NCI-H1694 treated with DMSO at 0.1 percent for 48 hours (cell line): ENCODE data around the gene TRIP12.
"Not testable (repeated sequence)": the region's sequence is repeated elsewhere in the genome, so short reads cannot be mapped to it uniquely, and the experiment has no call there.

Experiments used
- DNase-seq: peaks from one replicate; lab custom pipeline; 2025; lab: John Stamatoyannopoulos, UW

The TRIP12 gene

DNA sequence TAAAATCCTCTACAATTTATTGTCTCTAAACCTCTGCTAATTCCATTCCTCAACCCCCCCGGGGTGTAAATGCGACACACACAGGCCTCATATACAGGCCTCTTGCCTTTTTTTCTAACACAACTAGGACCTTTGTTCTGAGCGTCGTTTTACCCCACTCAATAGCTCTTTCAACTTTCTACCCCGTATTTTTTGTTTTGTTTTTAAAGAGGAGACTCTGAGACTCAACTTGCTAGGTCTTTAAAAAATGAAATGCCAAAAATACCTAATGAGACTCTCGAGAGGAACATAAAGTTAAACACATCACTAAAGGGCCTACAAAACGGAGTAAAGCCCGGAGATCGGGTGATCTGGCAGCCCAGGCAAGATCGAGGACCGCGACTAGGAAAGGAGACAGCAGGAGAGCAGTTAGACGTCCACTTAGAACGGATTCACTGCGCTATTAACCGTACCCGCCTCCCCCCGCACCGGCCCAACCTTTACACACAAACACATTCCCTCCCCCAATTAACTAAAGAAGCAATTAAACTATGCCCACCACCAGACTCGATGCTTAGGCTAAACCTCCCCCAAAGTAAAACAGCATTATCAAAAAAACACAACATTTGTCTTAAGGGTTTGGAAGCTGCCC, 1.7 kb downstream of the TRIP12 start:
- DNase-seq = no peak

DNA sequence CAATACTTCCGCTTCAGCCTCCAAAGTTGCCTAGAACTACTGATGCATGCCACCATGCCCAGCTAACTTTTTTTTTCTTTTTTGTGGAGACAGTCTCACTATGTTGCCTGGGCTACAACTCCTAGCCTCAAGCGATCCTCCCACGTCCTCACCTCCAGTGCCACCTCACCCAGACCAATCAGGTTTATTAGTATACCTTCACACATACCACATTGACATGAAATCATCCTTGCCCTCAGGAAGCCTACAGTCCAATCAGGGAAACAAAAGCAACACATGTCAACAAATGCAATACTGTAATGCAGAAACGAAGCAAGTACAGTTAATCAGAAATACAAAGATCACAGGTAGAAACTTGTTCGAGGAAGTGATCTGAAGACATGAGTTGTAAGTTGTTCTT, 4.0 kb downstream of the TRIP12 start:
- DNase-seq = no peak

DNA sequence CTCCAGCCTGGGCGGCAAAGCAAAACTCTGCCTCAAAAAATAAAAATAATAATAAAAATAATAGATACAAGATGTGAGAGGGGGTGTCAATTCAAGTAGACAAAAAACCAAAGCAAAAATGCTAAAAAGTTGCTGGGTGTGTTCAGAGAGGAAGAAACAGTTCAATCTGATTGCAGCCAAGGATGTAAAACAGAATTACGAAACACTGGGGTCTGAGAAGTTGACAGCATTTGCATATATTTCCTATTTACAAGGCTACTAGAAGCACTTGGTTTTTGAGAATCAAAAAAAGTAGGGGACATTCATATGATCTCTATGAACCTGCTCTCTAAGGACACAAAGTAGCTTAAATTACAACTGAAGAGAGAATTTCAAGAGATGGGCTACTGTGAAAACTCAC, 7.6 kb downstream of the TRIP12 start:
- DNase-seq = no peak

DNA sequence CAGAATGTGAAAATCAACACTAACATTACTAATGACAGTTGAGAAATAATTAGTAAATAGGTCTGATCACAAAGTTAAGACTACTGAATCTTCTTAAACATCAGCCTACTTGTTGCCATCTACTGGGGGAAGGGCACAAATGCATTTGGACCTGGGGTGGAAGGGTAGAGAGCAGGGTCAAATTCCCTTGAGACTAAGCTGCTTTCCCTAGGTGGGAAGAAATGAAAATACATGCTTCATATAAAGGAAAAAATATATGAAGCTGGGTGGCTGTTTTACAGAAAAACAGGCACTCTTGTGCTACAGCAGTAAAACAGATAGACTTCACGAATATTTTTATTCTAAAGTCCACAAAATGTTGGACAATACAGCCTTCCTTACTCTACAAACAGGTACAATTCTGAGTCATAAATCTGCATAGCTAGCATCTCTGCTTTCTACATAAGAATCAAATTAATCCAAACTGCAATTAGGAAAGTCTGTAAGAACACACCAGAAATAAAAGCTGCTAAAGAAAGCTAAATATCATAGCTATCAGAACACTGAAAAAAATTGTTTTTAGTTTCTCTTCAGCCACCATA, 10.9 kb downstream of the TRIP12 start:
- DNase-seq = no peak

DNA sequence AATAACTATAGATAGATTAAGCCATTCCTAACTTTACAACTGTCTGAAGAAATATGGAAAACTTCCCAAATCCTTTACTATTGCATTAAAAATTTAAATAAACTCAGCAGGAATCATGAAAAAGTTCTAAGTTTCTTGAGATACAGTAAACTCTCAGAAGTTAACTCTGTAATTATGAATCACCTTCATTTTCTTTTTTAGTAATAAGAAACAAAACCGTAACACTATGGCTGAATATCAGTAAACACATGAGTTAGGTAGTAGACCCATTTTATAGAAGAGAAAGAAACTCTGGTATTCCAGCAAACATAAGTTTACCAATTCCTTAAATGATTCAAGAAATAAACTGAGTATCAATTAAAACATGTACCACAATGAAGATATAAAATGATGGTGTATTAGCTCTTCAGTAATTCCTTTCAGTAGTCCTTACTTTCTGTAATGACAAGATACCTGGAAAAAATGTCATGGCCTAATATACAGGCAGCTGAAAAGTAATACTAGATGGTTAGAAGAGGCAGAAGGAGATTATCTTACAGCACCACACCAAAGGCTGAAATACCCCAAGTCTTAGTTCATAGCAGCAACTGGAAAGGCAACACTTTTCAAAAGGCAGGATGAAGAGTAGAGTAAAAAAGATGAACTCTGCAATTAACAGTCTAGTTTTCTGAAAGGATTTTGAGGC, 11.5 kb downstream of the TRIP12 start:
- no peak for DNase-seq

DNA sequence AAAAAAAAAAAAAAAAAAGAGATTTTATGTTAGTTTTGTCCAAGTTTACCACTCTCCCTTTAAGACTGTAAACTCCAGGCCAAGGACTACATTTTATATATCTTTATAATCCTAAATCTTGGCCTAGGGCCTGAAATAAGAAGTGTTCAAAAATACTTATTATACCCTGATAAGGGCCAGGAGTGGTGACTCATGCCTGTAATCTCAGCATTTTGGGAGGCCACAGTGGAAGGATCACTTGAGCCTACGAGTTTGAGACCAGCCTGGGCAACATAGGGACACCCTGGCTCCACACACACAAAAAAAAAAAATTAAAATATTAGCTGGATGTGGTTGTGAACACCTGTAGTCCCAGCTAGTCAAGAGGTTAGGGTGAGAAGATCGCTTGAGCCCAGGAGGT, 12.7 kb downstream of the TRIP12 start:
- DNase-seq = no peak

DNA sequence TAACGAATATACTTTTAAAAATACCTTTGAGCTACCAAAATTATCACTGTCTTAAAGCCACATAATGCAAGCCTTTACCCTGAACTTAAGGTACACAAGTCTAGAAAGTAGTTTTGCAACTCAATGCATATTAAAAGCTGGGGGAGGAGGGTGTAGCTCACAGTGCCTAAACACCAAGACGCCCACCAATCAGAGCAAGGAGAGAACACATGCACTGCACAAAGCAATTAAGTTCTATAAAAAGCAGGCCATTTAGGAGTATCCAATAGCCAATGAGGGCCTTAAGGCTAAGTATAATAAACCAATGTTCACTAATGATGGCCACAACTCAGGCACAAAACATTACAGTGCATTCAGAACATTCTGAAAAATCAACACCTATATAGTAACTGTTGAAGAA, 16.2 kb downstream of the TRIP12 start:
- no peak for DNase-seq

DNA sequence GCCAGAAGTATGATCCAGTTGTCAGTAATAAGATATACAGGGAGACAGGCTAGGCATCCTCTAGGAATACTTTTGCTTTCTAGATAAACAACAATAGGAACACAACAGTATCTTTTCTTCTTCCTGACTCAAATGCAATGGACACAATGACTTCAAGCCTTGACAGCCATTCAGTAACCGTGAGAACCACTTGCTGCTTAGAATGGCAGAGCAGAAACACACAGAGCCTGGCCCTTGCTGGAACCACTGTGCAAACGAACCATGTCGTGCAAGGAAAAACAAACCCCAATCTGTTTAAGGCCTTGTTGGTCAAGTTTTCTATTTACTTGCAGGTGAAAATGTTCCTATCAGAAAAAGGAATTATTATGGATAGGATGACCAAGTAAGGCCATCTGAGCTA, 18.8 kb downstream of the TRIP12 start:
- DNase-seq = no peak

DNA sequence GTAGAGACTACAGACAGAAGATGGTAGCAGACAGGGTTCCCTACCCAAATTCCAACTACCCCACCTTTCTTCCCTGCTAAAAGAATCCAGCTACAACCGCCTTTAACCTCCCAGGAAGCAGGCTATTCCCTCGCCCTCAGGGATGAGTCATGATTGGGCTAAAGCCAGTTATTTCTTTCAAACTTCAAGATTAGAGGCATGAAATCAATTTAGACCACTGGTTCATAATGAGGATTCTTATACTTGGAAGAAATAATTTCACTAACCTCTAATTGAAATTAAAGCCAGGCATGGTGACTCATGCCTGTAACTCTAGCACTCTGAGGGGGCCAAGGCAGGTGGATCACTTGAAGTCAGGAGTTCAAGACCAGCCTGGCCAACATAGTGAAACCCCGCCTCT, 20.0 kb downstream of the TRIP12 start:
- DNase-seq = no peak

DNA sequence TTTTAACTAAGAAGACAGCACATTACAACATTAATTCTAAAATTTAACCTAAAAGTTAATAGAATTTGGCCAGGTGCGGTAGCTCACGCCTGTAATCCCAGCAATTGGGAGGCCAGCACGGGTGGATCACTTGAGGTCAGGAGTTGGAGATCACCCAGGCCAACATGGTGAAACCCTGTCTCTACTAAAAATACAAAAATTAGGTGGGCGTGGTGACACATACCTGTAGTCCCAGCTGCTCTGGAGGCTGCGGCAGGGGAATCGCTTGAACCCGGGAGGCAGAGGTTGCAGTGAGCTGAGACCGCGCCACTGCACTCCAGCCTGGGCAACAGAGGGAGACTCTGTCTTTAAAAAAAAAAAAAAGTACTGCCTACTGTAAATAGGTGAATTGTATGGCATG, 21.3 kb downstream of the TRIP12 start:
- not testable (repeated sequence) for DNase-seq

DNA sequence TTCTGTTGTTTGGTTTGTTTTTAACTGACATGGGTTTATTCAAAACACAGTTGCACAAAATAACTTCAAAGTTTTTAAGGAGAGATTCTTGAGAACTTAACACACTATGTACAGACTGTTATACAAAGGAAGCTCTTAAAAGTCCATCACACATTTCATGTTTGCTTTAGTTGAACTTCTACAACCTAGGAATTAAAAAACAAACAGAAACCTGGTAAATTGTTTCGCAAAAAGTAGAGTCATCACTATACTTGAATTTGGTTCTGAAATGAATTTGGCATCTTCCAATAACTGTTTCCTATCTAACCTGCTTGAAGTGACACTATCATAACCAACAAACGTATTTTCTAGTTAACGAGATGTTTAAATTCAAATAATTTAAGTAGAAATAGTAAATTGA, 21.8 kb downstream of the TRIP12 start:
- no peak for DNase-seq

DNA sequence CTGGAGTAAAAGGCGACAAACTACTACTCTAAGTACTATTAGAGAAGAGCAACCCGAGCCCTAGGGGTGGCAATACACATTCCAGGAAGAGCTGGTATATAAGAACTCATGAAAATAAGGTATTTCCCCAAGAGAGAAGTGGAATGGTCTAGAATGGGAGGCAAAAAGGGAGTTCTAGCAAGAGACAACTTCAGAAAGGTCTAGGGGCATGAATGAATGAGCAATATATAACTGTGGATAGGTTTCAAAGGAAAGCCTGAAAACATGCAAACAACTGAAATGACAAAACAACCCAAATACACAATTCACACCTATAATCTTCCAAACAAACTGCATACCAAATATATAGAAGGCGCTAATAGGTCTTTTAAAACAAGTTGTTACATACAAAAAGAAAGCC, 22.2 kb downstream of the TRIP12 start:
- DNase-seq = no peak

DNA sequence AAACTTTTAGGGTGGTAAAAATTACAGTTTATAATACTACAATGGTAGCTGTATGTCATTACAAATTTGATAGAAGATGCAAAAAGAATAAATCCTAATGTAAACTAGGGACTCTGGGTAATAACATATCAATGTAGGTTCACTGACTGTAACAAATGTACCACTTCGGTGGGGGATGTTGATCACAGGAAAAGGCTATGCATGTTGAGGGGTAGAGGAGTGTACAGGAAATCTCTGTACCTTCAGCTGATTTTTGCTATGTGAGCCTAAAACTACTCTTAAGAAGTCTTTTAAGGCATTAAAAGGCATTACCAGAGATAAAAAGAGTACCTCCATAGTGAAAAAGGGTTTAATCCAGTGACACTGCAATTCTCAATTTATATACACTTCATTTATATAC, 25.0 kb downstream of the TRIP12 start:
- no peak for DNase-seq

DNA sequence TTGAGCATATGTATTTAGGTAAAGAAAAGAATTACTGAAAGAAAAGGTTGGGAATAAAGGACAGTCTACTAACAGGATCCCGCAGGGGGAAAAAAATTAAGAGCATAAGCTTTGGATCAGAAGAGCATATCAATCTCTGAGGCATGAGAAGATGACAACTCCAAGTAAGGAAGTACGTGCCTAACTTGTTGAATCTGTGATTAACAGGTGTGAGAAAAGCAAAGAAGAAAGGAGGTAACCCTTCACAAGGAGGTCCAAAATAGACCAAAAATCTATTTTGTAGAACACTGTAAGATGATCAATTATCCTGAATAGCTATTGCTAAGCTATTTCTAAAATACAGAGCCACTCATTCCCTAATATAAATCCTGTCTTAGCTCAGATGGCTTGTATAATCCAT, 32.8 kb downstream of the TRIP12 start:
- DNase-seq = no peak

DNA sequence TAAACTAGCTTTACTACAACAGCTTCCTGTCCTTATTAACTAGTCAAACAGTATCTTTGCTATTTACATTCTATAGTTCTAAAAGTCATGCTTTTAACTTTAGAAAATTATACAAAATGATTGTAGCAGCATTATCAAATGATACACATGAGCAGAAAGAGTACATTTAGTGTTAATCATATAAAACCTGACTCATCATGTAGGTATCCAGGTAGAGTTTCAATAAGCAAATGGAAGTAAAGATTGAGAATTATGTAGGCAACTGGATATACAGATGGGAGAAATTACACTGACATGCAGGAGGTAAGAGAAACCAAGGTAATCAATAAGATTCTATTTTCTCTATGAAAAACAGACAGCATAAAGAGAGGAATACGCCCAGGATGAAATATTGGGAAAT, 33.8 kb downstream of the TRIP12 start:
- no peak for DNase-seq

DNA sequence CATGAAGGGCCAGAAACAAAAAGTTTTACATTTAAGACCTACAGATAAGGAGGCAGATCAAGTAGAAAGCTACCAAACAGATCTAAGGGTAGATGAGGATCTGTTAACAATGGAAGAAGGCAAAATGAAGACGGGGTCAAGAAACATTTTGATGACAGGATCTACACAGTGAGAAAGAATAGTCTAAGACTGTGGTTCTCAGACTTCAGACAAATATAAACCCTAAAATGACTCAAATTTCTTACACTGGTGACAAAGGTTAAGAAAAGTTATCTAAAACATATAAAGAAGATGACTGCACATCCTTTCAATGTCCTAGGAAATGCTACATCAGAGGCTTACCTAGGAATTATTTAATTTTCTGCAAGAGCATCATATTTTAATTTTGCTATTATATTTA, 34.4 kb downstream of the TRIP12 start:
- DNase-seq = no peak

DNA sequence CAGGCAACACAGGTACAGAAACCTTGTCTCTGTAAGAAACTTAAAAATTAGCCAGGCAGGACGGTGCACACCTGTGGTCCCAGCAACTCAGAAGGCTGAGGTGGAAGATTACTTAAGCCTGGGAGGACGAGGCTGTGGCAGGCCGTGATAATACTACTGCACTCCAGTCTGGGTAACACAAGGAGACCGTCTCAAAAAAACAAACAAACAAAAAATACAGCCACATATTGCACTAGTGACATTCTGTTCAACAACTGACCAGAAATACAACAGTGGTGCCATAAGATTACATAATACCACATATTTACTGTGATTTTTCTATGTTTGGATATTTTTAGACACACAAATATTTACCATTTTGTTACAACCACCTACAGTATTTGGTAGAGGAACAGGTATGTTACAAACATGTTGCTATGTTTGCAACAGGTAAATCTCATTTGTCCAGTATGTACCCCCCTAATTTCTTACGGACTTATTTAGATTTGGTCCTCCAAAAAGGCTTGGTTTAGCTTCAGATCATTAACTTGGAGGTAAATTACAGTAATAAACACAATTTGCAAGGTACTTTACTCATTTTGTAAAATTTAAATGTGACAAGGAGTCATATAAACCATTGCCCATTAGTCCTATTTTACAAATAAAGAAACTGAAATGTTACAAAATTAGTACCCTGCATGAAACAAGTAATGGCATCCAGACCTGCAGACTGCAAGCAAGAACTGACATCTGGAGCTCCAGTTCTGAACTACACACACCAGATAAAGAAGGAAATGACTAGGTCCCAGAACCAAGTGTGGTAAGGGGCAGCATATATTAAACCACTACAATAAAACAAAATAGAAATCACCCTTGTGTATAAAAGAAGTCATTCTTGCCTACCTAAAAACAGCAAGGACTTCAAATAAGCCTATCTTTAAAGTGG, 36.8 kb downstream of the TRIP12 start:
- no peak for DNase-seq

DNA sequence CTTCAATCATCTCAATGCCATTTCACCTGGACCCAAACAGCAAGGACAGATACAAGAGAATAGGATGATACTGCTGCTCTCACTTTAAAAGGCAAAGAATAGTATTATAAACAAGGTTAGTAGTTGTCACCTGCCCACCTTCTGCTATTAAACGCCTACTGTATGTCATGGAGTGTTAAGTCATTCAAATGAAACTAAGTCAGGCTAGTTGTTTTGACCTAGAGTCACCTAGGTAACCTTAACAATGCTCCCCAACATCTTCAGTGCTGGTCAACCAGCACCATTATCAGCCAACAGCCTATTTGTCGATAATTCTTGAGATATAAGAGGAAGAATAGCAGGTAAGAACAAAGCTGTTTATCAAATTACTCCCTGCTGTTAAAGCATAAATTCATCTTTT, 39.2 kb downstream of the TRIP12 start:
- no peak for DNase-seq

DNA sequence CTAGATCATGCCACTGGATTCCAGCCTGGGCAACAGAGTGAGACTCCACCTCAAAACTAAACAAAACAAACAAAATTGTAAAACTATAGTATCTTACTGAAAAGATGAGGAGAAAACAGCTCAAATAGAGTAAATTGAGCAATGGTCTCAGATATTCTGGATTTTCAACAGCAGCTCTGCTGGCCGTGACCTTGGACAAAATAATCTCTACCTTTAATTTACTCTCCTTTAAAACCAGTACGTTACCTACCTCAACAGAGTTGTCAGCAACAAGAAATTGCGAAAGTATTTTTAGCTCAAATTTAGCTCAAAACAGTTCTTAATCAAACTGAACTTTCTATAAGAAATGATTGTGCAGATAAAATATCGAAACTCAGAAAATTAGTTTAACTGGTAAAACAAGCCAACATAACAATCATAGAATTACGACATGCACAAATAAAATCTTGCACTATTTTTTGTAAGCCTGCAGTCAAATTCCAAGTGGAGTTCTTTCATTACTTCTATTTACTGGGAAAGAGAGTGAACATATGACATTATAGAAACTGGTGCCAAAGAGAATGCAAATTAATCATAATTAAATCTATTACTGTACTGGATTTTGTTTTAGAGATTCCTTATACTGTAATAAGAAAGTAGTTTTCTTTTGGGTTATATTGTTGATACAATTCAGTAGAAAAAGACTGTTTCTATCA, 40.8 kb downstream of the TRIP12 start:
- no peak for DNase-seq

DNA sequence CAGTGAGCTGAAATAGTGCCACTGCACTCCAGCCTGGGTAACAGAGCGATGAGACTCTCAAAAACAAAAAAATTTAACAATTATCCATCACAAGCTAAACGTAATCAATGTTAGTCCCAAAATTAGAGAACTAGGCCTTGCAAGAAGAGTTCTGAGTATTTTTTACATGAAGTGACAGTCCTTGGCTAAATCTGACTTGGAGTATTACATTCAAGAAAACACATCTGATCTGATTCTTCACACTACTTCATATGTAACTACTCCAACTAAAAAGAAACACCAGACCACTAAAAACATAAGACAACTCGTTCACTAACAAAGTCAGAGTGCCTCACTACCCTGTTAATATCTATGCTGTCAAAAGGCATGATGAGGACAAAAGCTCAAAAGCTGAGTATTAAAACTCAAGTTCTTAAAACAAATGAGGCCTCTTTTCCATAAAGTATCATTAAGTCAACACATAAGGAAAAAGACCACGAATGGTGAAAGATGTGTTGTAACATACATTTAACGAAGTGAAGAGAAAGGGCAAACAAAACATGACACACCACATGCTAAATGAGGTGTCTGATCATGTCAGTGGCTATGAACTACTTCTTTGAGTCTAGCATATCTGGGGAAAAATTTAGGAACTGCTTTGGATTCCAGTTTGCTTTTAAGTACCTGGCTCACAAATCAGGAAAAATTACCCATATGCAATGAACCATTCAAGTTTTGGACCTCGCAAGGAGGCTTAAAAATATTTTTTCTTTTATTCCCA, 42.4 kb downstream of the TRIP12 start:
- no peak for DNase-seq

DNA sequence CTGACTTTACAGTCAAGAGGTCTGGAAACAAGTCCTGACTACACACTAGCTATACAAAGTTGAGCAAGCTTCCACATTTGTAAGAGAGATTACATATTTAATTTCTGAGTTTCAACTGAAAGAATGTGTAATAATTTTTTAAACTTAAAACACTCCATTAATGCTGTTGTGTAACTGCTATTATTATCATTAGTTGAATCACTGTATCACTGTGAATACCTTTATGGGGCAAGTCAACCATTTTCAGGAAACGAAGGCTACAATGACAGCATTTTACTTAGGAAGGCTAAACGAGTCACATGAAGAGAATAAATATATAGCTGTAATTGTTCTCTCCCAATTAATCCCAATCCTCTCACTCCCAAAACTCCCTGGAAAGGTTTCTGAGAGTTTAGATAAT, 46.3 kb downstream of the TRIP12 start:
- DNase-seq = no peak
